GM18526 (cell line): ENCODE results near the gene CHST14.

ENCODE experiments used
- POLR2A ChIP-seq: IDR thresholded peaks from 3 replicates; pipeline ENCODE4 v1.6.1; 2011; ENCODE audit not compliant: insufficient read length; ENCODE audit errors: extremely low read depth

Gene CHST14

DNA sequence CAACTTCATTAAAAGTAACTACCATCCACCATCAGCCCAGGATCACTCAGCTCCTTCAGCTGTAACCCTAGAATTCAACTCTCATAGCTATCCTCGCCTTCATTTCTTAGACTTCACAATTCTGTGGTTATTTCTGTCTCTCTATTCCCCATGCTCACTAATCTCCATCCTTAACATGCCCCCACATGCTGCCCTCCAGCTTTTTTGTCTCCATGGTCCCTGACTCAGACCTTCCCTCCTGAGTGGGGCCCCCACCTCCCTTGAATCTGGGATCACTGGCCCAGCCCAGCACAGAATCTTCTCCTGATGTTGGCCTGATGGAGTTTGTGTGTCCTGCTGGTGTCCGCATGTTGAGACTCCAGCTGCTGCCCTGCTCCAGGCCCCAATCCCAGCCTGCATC, 41.7 kb downstream of the CHST14 start:
- no peak for TF ChIP-seq POLR2A

- no peak for TF ChIP-seq POLR2A
These were observed 42.8 kb downstream of the CHST14 start for GRCh38 chr15:40513609-40514008.

DNA sequence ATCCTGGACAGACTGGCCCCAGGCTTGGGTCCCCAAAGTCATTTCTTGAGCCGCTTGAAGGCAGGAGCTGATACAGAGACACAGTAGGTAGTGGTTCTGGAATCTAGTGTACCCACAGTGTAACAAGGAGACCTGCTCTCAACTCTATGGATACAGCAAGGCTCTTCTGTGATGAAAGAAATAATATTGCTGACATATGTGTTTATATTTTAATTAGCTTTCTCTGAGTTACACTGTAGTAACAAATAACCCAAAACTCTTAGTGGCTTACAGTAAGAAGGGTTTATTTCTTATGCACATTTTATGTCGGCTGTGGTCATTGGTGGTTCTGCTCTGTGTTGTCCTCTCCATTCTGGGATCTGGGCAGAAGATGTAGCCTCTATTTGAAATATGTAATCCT, 45.5 kb downstream of the CHST14 start:
- TF ChIP-seq POLR2A: no peak
